Esophagus muscularis mucosa (tissue), 3 donors: ENCODE measurements around the gene UBE2D4.

Experiments
- CTCF ChIP-seq, 3 experiments: fragments of 200-600 bp in 2 of 3; fragments of 450-650 bp in 1 of 3; sonication (generic) in 2 of 3; IDR thresholded peaks; one replicate each; pipeline ENCODE4 v1.5.1; 2017 to 2019; ENCODE audit warnings: antibody characterized with exemption in 3 of 3, mild to moderate bottlenecking in 2 of 3, moderate library complexity in 1 of 3
- POLR2AphosphoS5 ChIP-seq, 2 donors: sonication (generic); formaldehyde crosslinking; IDR thresholded peaks; one replicate each; pipeline ENCODE4 v1.6.1; 2017; ENCODE audit warnings: antibody characterized with exemption in 2 of 2

GRCh38 chr7:43904533-43905208 lies 21.6 kb upstream of the UBE2D4 start:
- TF ChIP-seq CTCF (IDR thresholded peaks at IDR 0.05) (no peak), POLR2AphosphoS5 (IDR thresholded peaks at IDR 0.05) (no peak)
